Endothelial cell of umbilical vein (primary cell): ENCODE measurements around the gene KLF13. TPM values are rescaled to one million over a fixed set of nuclear protein-coding genes. Genes with fewer than 3 reads are reported as not detected.

Experiments
- BruUV-seq: library from RNA; stranded (reverse); fragments of 400-500 nt; replicated peaks from 2 replicates; lab custom pipeline; 2021; lab: Mats Ljungman, UMichigan
- CTCF ChIA-PET: fragments of 300-600, 350-600 bp; sonication (Branson Sonifier 250); formaldehyde crosslinking; loops from one replicate; lab custom pipeline; 2021; ENCODE audit warnings: antibody characterized with exemption, inconsistent platforms; lab: Charles Lee
- POLR2A ChIA-PET: fragments of 300-600, 350-600 bp; sonication (Branson Sonifier 250); formaldehyde crosslinking; loops from one replicate; lab custom pipeline; 2021; ENCODE audit warnings: antibody characterized with exemption, inconsistent platforms; lab: Charles Lee
- DNase-seq: peaks from one replicate; pipeline ENCODE4 v3.0.0-alpha.2; 2011; ENCODE audit warnings: low read depth, low spot score
- FAIRE-seq: peaks from 2 replicates; lab custom pipeline; 2011; peaks lifted over from hg19 to GRCh38; lab: Jason Lieb, UNC
- H2AFZ ChIP-seq: 2 replicates; pipeline ENCODE4 v1.6.0; 2012; ENCODE audit warnings: low read depth, low read length, control low read depth, inconsistent platforms
- H3K27ac ChIP-seq: 2 replicates; pipeline ENCODE4 v1.5.1; 2011; ENCODE audit warnings: low read depth, mild to moderate bottlenecking, control low read depth, low read length, moderate library complexity; ENCODE audit not compliant: insufficient read depth
- H3K27me3 ChIP-seq, 2 experiments: 2 replicates each; pipeline versions ENCODE4 v1.6.0 to v1.6.1; 2011; ENCODE audit warnings: low read length in 2 of 2, mixed read lengths in 1 of 2; ENCODE audit not compliant: control insufficient read depth in 2 of 2, insufficient read depth in 2 of 2
- H3K36me3 ChIP-seq, 2 experiments: 2 replicates in 1 of 2; 3 replicates in 1 of 2; pipeline ENCODE4 v1.5.1; 2011; ENCODE audit warnings: low read length in 2 of 2, mild to moderate bottlenecking in 1 of 2, moderate library complexity in 1 of 2; ENCODE audit not compliant: control insufficient read depth in 2 of 2, insufficient read depth in 2 of 2; ENCODE audit errors: extremely low read depth in 1 of 2
- H3K4me1 ChIP-seq: 3 replicates; pipeline ENCODE4 v1.5.1; 2011; ENCODE audit warnings: mild to moderate bottlenecking, low read length; ENCODE audit not compliant: control insufficient read depth, insufficient read depth; ENCODE audit errors: extremely low read depth
- H3K4me2 ChIP-seq: 2 replicates; pipeline ENCODE4 v1.6.1; 2011; ENCODE audit warnings: low read length, control low read depth, mixed read lengths; ENCODE audit not compliant: insufficient read depth
- H3K4me3 ChIP-seq, 3 experiments: fragments of 200-600 bp in 1 of 3; sonication (generic), shearing (Covaris generic) in 1 of 3; replicated peaks in 1 of 3; 2 replicates each; pipeline ENCODE4 v1.5.1; 2011 to 2016; ENCODE audit warnings: control low read depth in 3 of 3, low read length in 3 of 3, mild to moderate bottlenecking in 2 of 3, inconsistent platforms in 1 of 3, low read depth in 1 of 3, moderate library complexity in 1 of 3; ENCODE audit not compliant: insufficient read depth in 1 of 3
- H3K79me2 ChIP-seq: 2 replicates; pipeline ENCODE4 v1.6.0; 2012; ENCODE audit warnings: low read length, inconsistent platforms; ENCODE audit not compliant: control insufficient read depth, insufficient read depth
- H3K9ac ChIP-seq: replicated peaks from 2 replicates; pipeline ENCODE3; 2011; ENCODE audit warnings: low read length, control low read depth; ENCODE audit not compliant: insufficient read depth; ENCODE audit errors: extremely low read depth
- H3K9me1 ChIP-seq: replicated peaks from 3 replicates; pipeline ENCODE4 v1.6.0; 2011; ENCODE audit warnings: mild to moderate bottlenecking, low read length; ENCODE audit not compliant: control insufficient read depth, insufficient read depth; ENCODE audit errors: extremely low read depth
- H3K9me3 ChIP-seq: replicated peaks from 2 replicates; pipeline ENCODE4 v1.5.1; 2012; ENCODE audit warnings: low read length, inconsistent platforms; ENCODE audit not compliant: control insufficient read depth, insufficient read depth
- H4K20me1 ChIP-seq: replicated peaks from 2 replicates; pipeline ENCODE3; 2011; ENCODE audit warnings: mild to moderate bottlenecking, low read length; ENCODE audit not compliant: control insufficient read depth, insufficient read depth; ENCODE audit errors: extremely low read depth
- EZH2 ChIP-seq: IDR thresholded peaks from 2 replicates; pipeline ENCODE4 v1.6.1; 2012; ENCODE audit warnings: borderline replicate concordance, low read depth, mild to moderate bottlenecking, moderate library complexity, low read length, inconsistent platforms; ENCODE audit not compliant: severe bottlenecking
- FOS ChIP-seq: IDR thresholded peaks from 2 replicates; pipeline ENCODE4 v1.6.1; 2011; ENCODE audit warnings: mild to moderate bottlenecking, low read length, moderate library complexity, borderline replicate concordance; ENCODE audit not compliant: insufficient read depth
- GATA2 ChIP-seq: IDR thresholded peaks from 2 replicates; pipeline ENCODE4 v1.7.0; 2011; ENCODE audit warnings: low read depth, mild to moderate bottlenecking, moderate library complexity, mixed read lengths, low read length; ENCODE audit not compliant: insufficient read length, insufficient read depth
- JUN ChIP-seq: IDR thresholded peaks from 2 replicates; pipeline ENCODE4 v1.6.1; 2011; ENCODE audit warnings: borderline replicate concordance, low read depth; ENCODE audit not compliant: insufficient read length, insufficient read depth
- MYC ChIP-seq: IDR thresholded peaks from one replicate; pipeline ENCODE4 v1.6.1; 2011; ENCODE audit warnings: mild to moderate bottlenecking, low read depth, low read length
- POLR2A ChIP-seq: IDR thresholded peaks from 2 replicates; pipeline ENCODE4 v1.6.1; 2012; ENCODE audit warnings: low read depth, mild to moderate bottlenecking, control low read depth, low read length
- POLR2AphosphoS5 ChIP-seq: IDR thresholded peaks from 2 replicates; pipeline ENCODE4 v1.6.1; 2012; ENCODE audit warnings: low read depth, mild to moderate bottlenecking, control low read depth, low read length, moderate library complexity; ENCODE audit not compliant: insufficient read depth
- dilution Hi-C: fragments of 300-500 bp; cut with MboI; formaldehyde crosslinking; loops from one replicate; pipeline ENCODE4 v1.15.0; 2019; ENCODE audit warnings: low sequenced_read_pairs; ENCODE audit not compliant: extremely low pct_ligation_motif_present
- intact Hi-C: fragments of 100-400 bp; cut with micrococcal nuclease; formaldehyde crosslinking; loops from one replicate; pipeline ENCODE4 v1.10.0; 2022
- polyA plus RNA-seq, 4 experiments: library from polyadenylated mRNA; depleted of rRNA in 3 of 4; stranded (reverse) in 3 of 4; unstranded in 1 of 4; fragments of >200 nt; gene quantifications; 2 replicates each; pipeline versions ENCODE4 v1.2.1 to v1.2.3, GENCODE V29; 2011 to 2012; ENCODE audit warnings: missing spikeins in 1 of 4
- total RNA-seq: library from RNA; stranded (reverse); gene quantifications from 2 replicates; pipeline ENCODE4 v1.2.3, GENCODE V29; 2021
- TF ChIP-seq, protein P1 (sequence below): IDR thresholded peaks from 2 replicates; pipeline ENCODE4 v1.6.1; 2011; ENCODE audit not compliant: insufficient read depth, insufficient read length
- TF ChIP-seq, protein P2 (sequence below), 2 donors: IDR thresholded peaks; 1 replicate in 1 of 2; 2 replicates in 1 of 2; pipeline ENCODE4 v1.5.1; 2011; ENCODE audit warnings: low read length in 2 of 2, mild to moderate bottlenecking in 2 of 2, moderate library complexity in 2 of 2, control low read depth in 1 of 2, inconsistent platforms in 1 of 2, low read depth in 1 of 2; ENCODE audit not compliant: insufficient read depth in 1 of 2; ENCODE audit errors: extremely low read depth in 1 of 2

Gene KLF13
- total and polyA plus RNA-seq, 2 donors (not counting 3 experiments of a cell fraction or from before 2014, with no cell fraction given), result 10.1 to 31.9 TPM

DNA sequence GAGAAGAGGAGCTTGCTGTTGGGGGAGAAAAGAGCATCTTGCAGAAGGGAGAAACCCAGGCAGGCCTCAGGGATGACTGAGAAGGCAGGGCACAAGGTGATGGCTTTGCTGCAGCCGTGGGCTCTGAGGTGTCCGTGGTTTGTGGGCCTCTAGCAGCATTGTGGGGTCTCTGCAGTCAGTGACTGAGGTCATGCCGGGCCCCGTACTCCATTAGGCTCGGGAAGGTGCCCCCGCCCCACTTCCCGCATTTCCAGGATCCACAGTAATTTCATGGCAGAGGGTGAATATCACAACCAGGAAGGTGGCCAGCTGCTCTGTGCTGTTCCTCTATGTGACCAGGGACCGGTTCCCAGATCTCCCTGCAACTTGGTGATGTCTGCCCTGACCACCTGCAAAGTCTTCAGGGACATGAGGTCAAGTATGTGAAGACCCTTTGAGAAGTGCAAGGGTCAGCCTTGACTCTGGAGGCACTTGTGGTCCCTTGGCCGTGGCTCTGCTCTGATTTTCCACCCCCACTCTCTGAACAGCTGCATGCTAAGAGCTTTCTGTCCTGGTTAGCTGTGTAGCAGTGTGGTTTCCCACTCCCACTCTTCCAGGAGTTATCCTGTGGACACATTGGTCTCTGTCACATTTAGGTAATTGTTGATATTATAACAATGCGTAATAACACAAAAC, 3.6 kb downstream of the KLF13 start:
- H3K9ac ChIP-seq, result no peak overlapping the region
- CTCF ChIA-PET, result interaction anchor here (1.9 kb wide), 1 partner anchor 104 kb away, joined by 9 read pairs; no protein-coding TSS in a partner anchor
- no peaks in the 10 kb centered on the region for H3K27me3 ChIP-seq
- TF ChIP-seq EZH2 (no peak), POLR2A (no peak), POLR2AphosphoS5 (no peak), JUN (no peak), GATA2 (no peak), FOS (no peak), MYC (no peak)
- TF ChIP-seq, protein P1, sequence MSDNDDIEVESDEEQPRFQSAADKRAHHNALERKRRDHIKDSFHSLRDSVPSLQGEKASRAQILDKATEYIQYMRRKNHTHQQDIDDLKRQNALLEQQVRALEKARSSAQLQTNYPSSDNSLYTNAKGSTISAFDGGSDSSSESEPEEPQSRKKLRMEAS, result no peak
- TF ChIP-seq, protein P2, sequence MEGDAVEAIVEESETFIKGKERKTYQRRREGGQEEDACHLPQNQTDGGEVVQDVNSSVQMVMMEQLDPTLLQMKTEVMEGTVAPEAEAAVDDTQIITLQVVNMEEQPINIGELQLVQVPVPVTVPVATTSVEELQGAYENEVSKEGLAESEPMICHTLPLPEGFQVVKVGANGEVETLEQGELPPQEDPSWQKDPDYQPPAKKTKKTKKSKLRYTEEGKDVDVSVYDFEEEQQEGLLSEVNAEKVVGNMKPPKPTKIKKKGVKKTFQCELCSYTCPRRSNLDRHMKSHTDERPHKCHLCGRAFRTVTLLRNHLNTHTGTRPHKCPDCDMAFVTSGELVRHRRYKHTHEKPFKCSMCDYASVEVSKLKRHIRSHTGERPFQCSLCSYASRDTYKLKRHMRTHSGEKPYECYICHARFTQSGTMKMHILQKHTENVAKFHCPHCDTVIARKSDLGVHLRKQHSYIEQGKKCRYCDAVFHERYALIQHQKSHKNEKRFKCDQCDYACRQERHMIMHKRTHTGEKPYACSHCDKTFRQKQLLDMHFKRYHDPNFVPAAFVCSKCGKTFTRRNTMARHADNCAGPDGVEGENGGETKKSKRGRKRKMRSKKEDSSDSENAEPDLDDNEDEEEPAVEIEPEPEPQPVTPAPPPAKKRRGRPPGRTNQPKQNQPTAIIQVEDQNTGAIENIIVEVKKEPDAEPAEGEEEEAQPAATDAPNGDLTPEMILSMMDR (IDR thresholded peaks at IDR 0.05; ENCODE audit: extremely low read depth in 1 of 2, insufficient read depth in 1 of 2, low read depth in 1 of 2, low read length in 2 of 2), result no peak
- peaks cover 22% of the 10 kb centered on the region for H3K79me2 ChIP-seq
- H3K4me2 ChIP-seq, result no peak overlapping the region
- dilution Hi-C loops, result no loop called here
- peaks cover 5% of the 10 kb centered on the region for H3K4me1 ChIP-seq
- H3K36me3 ChIP-seq, result no peaks in the 10 kb centered on the region
- DNase-seq, result no peak
- BruUV-seq, result TSS peak; percentile 1
- no peaks in the 10 kb centered on the region for H4K20me1 ChIP-seq
- H3K9me1 ChIP-seq, result no peaks in the 10 kb centered on the region
- no peaks in the 10 kb centered on the region for H3K9me3 ChIP-seq
- H2AFZ ChIP-seq, result no peak overlapping the region
- FAIRE-seq, result no peak
- POLR2A ChIA-PET, result no interaction called here
- intact Hi-C loops, result no loop called here
- no peak overlapping the region for H3K27ac ChIP-seq
- no peak overlapping the region for H3K4me3 ChIP-seq
